ENCODE measurements around the gene MYRIP.

GRCh38 chr3:39806820-39807219 lies 2.6 kb upstream of the MYRIP start:
- TF ChIP-seq CTCF (IDR thresholded peaks at IDR 0.05): no peak
- no peak for TF ChIP-seq POLR2AphosphoS5 (IDR thresholded peaks at IDR 0.05; ENCODE audit: low read depth, low read length)
- no peak for TF ChIP-seq RAD21 (IDR thresholded peaks at IDR 0.05; ENCODE audit: low read length)
- TF ChIP-seq FOXM1 (IDR thresholded peaks at IDR 0.05; ENCODE audit: low read depth): no peak
- no peak for TF ChIP-seq YY1 (IDR thresholded peaks at IDR 0.05; ENCODE audit: low read depth)
- TF ChIP-seq GATA2 (CRISPR knock-in tag; IDR thresholded peaks at IDR 0.05): no peak
- no peak for TF ChIP-seq GABPA (IDR thresholded peaks at IDR 0.05; ENCODE audit: low read depth)
- no peak for TF ChIP-seq REST (IDR thresholded peaks at IDR 0.05; ENCODE audit: low read depth, low read length)
- no peak for TF ChIP-seq RFX5 (IDR thresholded peaks at IDR 0.05; ENCODE audit: low read length)
- no peak for TF ChIP-seq MEF2A (IDR thresholded peaks at IDR 0.05; ENCODE audit: borderline replicate concordance, low read depth)
- no peak for TF ChIP-seq FOSL2 (IDR thresholded peaks at IDR 0.05; ENCODE audit: borderline replicate concordance, low read depth)
- TF ChIP-seq SMC3 (IDR thresholded peaks at IDR 0.05; ENCODE audit: low read depth, low read length): no peak
- no peak for TF ChIP-seq USF2 (IDR thresholded peaks at IDR 0.05; ENCODE audit: borderline replicate concordance, low read depth, low read length)

Data from SK-N-SH (cell line).